ENCODE measurements around the gene WDR90. TPM values are rescaled to one million over a fixed set of nuclear protein-coding genes. Genes with fewer than 3 reads are reported as not detected.

WDR90 gene
- total and polyA plus RNA-seq, 2 of the 13 experiments (the other 11 are each of a cell fraction or from before 2014, with no cell fraction given), result 14.9 to 28.9 TPM

DNA sequence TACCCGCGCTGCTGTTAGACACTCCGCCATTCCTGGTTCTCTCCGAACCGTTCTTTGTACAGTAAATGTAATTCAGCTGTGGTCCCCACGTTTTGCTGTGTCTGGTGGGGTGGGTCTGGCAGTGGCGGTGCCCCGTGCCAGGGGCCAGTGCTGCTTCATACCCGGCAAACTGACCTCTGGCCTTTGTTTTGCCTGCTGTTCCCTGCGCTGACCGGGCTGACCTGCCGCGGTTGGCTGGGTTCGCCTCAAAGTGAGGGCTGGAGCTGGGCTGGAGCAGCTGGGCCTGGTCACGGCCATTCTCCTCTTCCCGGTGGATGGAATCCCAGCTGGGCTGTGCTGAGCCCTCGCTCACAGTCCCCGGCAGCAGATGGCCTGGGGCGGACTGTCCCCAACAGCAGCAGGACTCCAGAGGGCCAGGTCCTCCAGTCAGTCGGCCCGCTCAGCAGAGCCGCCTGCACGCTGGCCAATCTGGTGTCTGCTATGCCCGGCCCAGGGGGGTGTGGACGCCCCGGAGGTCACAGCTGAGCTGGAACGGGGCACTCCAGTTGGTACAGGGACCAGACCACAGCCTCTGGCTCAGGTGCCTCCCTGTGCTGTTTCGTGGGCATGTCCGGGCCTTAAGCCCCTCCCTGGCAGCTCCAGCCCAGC is 19.9 kb upstream of the WDR90 start (continued):
- TF ChIP-seq, protein P1, sequence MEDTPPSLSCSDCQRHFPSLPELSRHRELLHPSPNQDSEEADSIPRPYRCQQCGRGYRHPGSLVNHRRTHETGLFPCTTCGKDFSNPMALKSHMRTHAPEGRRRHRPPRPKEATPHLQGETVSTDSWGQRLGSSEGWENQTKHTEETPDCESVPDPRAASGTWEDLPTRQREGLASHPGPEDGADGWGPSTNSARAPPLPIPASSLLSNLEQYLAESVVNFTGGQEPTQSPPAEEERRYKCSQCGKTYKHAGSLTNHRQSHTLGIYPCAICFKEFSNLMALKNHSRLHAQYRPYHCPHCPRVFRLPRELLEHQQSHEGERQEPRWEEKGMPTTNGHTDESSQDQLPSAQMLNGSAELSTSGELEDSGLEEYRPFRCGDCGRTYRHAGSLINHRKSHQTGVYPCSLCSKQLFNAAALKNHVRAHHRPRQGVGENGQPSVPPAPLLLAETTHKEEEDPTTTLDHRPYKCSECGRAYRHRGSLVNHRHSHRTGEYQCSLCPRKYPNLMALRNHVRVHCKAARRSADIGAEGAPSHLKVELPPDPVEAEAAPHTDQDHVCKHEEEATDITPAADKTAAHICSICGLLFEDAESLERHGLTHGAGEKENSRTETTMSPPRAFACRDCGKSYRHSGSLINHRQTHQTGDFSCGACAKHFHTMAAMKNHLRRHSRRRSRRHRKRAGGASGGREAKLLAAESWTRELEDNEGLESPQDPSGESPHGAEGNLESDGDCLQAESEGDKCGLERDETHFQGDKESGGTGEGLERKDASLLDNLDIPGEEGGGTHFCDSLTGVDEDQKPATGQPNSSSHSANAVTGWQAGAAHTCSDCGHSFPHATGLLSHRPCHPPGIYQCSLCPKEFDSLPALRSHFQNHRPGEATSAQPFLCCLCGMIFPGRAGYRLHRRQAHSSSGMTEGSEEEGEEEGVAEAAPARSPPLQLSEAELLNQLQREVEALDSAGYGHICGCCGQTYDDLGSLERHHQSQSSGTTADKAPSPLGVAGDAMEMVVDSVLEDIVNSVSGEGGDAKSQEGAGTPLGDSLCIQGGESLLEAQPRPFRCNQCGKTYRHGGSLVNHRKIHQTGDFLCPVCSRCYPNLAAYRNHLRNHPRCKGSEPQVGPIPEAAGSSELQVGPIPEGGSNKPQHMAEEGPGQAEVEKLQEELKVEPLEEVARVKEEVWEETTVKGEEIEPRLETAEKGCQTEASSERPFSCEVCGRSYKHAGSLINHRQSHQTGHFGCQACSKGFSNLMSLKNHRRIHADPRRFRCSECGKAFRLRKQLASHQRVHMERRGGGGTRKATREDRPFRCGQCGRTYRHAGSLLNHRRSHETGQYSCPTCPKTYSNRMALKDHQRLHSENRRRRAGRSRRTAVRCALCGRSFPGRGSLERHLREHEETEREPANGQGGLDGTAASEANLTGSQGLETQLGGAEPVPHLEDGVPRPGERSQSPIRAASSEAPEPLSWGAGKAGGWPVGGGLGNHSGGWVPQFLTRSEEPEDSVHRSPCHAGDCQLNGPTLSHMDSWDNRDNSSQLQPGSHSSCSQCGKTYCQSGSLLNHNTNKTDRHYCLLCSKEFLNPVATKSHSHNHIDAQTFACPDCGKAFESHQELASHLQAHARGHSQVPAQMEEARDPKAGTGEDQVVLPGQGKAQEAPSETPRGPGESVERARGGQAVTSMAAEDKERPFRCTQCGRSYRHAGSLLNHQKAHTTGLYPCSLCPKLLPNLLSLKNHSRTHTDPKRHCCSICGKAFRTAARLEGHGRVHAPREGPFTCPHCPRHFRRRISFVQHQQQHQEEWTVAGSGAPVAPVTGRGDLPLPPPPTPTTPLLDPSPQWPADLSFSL (CRISPR knock-in tag; IDR thresholded peaks at IDR 0.05), result no peak
- TF ChIP-seq SALL1 (CRISPR knock-in tag; IDR thresholded peaks at IDR 0.05) (peak; percentile 23; the same call in 1 of the 2 replicates), ZNF557 (CRISPR knock-in tag; IDR thresholded peaks at IDR 0.05) (no peak), SRSF9 (IDR thresholded peaks at IDR 0.05; ENCODE audit: borderline replicate concordance, insufficient read depth, low read depth, low read length, poor library complexity, severe bottlenecking) (no peak), TBX2 (CRISPR knock-in tag; IDR thresholded peaks at IDR 0.05; ENCODE audit: borderline replicate concordance) (0 out of 2 replicates have a peak, but pooled peaks have one; percentile 35), ZNF382 (CRISPR knock-in tag; IDR thresholded peaks at IDR 0.05; ENCODE audit: borderline replicate concordance) (no peak), ZNF724P (CRISPR knock-in tag; IDR thresholded peaks at IDR 0.05; ENCODE audit: borderline replicate concordance) (0 out of 2 replicates have a peak, but pooled peaks have one; percentile 22), HHEX (CRISPR knock-in tag; IDR thresholded peaks at IDR 0.05) (no peak), PTBP1 (IDR thresholded peaks at IDR 0.05; ENCODE audit: low read depth, low read length, poor library complexity, severe bottlenecking) (no peak), ZNF224 (CRISPR knock-in tag; IDR thresholded peaks at IDR 0.05) (no peak), ZC3H13 (CRISPR knock-in tag; IDR thresholded peaks at IDR 0.05) (0 out of 2 replicates have a peak, but pooled peaks have one; percentile 13)
- TF ChIP-seq, protein P2, sequence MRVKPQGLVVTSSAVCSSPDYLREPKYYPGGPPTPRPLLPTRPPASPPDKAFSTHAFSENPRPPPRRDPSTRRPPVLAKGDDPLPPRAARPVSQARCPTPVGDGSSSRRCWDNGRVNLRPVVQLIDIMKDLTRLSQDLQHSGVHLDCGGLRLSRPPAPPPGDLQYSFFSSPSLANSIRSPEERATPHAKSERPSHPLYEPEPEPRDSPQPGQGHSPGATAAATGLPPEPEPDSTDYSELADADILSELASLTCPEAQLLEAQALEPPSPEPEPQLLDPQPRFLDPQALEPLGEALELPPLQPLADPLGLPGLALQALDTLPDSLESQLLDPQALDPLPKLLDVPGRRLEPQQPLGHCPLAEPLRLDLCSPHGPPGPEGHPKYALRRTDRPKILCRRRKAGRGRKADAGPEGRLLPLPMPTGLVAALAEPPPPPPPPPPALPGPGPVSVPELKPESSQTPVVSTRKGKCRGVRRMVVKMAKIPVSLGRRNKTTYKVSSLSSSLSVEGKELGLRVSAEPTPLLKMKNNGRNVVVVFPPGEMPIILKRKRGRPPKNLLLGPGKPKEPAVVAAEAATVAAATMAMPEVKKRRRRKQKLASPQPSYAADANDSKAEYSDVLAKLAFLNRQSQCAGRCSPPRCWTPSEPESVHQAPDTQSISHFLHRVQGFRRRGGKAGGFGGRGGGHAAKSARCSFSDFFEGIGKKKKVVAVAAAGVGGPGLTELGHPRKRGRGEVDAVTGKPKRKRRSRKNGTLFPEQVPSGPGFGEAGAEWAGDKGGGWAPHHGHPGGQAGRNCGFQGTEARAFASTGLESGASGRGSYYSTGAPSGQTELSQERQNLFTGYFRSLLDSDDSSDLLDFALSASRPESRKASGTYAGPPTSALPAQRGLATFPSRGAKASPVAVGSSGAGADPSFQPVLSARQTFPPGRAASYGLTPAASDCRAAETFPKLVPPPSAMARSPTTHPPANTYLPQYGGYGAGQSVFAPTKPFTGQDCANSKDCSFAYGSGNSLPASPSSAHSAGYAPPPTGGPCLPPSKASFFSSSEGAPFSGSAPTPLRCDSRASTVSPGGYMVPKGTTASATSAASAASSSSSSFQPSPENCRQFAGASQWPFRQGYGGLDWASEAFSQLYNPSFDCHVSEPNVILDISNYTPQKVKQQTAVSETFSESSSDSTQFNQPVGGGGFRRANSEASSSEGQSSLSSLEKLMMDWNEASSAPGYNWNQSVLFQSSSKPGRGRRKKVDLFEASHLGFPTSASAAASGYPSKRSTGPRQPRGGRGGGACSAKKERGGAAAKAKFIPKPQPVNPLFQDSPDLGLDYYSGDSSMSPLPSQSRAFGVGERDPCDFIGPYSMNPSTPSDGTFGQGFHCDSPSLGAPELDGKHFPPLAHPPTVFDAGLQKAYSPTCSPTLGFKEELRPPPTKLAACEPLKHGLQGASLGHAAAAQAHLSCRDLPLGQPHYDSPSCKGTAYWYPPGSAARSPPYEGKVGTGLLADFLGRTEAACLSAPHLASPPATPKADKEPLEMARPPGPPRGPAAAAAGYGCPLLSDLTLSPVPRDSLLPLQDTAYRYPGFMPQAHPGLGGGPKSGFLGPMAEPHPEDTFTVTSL (CRISPR knock-in tag; IDR thresholded peaks at IDR 0.05; ENCODE audit: borderline replicate concordance), result no peak
- TF ChIP-seq, protein P3, sequence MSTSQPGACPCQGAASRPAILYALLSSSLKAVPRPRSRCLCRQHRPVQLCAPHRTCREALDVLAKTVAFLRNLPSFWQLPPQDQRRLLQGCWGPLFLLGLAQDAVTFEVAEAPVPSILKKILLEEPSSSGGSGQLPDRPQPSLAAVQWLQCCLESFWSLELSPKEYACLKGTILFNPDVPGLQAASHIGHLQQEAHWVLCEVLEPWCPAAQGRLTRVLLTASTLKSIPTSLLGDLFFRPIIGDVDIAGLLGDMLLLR (CRISPR knock-in tag; IDR thresholded peaks at IDR 0.05), result 0 out of 2 replicates have a peak, but pooled peaks have one; percentile 14
- TF ChIP-seq, protein P4, sequence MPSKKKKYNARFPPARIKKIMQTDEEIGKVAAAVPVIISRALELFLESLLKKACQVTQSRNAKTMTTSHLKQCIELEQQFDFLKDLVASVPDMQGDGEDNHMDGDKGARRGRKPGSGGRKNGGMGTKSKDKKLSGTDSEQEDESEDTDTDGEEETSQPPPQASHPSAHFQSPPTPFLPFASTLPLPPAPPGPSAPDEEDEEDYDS (CRISPR knock-in tag; IDR thresholded peaks at IDR 0.05), result 0 out of 2 replicates have a peak, but pooled peaks have one; percentile 18
